Pancreas (tissue), 10 donors: Measurements from ENCODE around the gene ZNF653. TPM values are rescaled to one million over a fixed set of nuclear protein-coding genes. Genes with fewer than 3 reads are reported as not detected.

Experiments used
- ATAC-seq, 4 donors: fragments of 200-7000 bp; cut with Tn5 transposase; one replicate each; pipeline versions ENCODE4 v1.8.0 to v1.9.1; 2020; ENCODE audit warnings: mild to moderate bottlenecking in 4 of 4, moderate library complexity in 4 of 4
- DNase-seq, 6 donors: peaks; one replicate each; pipeline ENCODE4 v3.0.0-alpha.2; 2020
- FAIRE-seq: peaks from 2 replicates; lab custom pipeline; 2012; peaks lifted over from hg19 to GRCh38; lab: Jason Lieb, UNC
- H3K27ac ChIP-seq, 4 donors: fragments of 200-600 bp; sonication (generic); 1 replicate in 3 of 4; 2 replicates in 1 of 4; pipeline versions ENCODE4 v1.5.0 to v1.8.0; 2020
- H3K27me3 ChIP-seq, 4 donors: fragments of 200-600 bp; one replicate each; pipeline ENCODE4 v1.8.0; 2021
- H3K36me3 ChIP-seq, 3 donors: fragments of 200-600 bp; sonication (generic) in 1 of 3; one replicate each; pipeline versions ENCODE4 v1.5.0 to v1.8.0; 2020 to 2021
- H3K4me1 ChIP-seq, 3 donors: fragments of 200-600 bp; one replicate each; pipeline ENCODE4 v1.8.0; 2021
- H3K4me3 ChIP-seq, 4 donors: fragments of 200-600 bp; sonication (generic) in 2 of 4; one replicate each; pipeline versions ENCODE4 v1.5.0 to v1.8.0; 2020 to 2021
- H3K9me3 ChIP-seq, 4 donors: fragments of 200-600 bp; one replicate each; pipeline ENCODE4 v1.8.0; 2021
- WGBS, 2 donors: extraction: QIAGEN DNeasy Blood & Tissue Kit; methylation state at CpG; one replicate each; pipeline ENCODE4 v1.1.7; 2013; 5-methylcytosine and 5-hydroxymethylcytosine counted together
- intact Hi-C, 3 donors: fragments of 100-400 bp; cut with DNase I; formaldehyde crosslinking; loops; one replicate each; pipeline versions ENCODE4 v1.11.1 to v1.14.2; 2022
- polyA plus RNA-seq, 2 donors: library from polyadenylated mRNA; stranded (reverse); fragments of 200-250 nt; gene quantifications; one replicate each; pipeline ENCODE4 v1.2.3, GENCODE V29; 2013
- total RNA-seq, 6 donors: library from RNA; stranded (reverse); fragmentation: NEBNext Ultra II Directional in 4 of 6; extraction: Animal tissue kit (Norgen Biotek cat#: 25700) in 4 of 6; gene quantifications; one replicate each; pipeline versions ENCODE4 v1.2.1 to v1.2.4, GENCODE V29; 2021 to 2023
- TF ChIP-seq, protein P1 (sequence below), 4 donors: fragments of 200-600 bp; sonication (generic) in 3 of 4; IDR thresholded peaks; one replicate each; pipeline versions ENCODE4 v1.5.0 to v1.8.0; 2021; ENCODE audit warnings: antibody characterized with exemption in 4 of 4
- donor health status: healthy with polysubstance abuse.
- donor health status: DM: no; HTN: no; CAD: no; lungs with moderate emphysema.
- donor health status: DM: no; HTN: no; CAD: no.
- donor health status: control.
- donor health status: control.
- donor health status: Bipolar disorder and iron deficiency.
- donor health status: DM: yes; HTN: yes; CAD: no.
- donor health status: DM: no; HTN: no; CAD: no.
- donor health status: DM: no; HTN: no; CAD: no.
- donor health status: DM: yes; HTN: yes; CAD: no.

The ZNF653 gene
- total and polyA plus RNA-seq, 8 donors: 4.5 to 25.6 (median 6.0) TPM

DNA sequence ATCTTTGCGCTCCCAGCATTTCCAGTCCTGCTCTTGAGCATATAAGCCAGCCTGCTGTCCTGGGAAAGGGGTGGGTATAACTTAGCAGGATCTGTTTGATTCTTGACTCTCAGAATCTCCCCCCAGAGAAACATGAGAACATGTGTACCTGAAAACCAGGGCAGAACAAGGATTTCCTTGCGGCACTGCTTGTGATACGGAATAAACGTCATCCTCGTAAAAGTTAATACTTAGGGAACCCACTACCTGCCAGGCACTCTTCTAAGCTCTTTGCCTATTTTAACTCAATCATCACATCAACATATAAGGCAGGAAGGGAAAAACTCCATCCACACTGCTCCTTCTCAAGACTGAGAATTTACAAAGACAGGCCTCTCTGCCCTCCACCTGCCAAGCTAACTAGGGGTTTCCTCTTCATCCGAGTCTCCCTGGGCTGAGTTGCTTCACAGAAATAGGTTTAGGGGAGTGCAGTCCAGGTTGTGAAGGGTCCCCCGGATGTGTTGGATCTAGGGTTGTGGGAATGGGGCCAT, 1.1 kb downstream of the ZNF653 start:
- Histone ChIP-seq H3K4me1 (no peaks in the 10 kb centered on the region), H3K27ac (peak overlapping the region; percentile 91 to 99 (median 96)), H3K27me3 (no peaks in the 10 kb centered on the region), H3K36me3 (no peaks in the 10 kb centered on the region), H3K9me3 (no peaks in the 10 kb centered on the region), H3K4me3 (peak overlapping the region; percentile 73 to 99 (median 98))
- WGBS, 2 donors: 40 to 41% methylated on average over 7 of the region's 7 CpGs
- DNase-seq (no peak), ATAC-seq (no peak), FAIRE-seq (no peak)
- intact Hi-C loops: no loop called here
- TF ChIP-seq, protein P1, sequence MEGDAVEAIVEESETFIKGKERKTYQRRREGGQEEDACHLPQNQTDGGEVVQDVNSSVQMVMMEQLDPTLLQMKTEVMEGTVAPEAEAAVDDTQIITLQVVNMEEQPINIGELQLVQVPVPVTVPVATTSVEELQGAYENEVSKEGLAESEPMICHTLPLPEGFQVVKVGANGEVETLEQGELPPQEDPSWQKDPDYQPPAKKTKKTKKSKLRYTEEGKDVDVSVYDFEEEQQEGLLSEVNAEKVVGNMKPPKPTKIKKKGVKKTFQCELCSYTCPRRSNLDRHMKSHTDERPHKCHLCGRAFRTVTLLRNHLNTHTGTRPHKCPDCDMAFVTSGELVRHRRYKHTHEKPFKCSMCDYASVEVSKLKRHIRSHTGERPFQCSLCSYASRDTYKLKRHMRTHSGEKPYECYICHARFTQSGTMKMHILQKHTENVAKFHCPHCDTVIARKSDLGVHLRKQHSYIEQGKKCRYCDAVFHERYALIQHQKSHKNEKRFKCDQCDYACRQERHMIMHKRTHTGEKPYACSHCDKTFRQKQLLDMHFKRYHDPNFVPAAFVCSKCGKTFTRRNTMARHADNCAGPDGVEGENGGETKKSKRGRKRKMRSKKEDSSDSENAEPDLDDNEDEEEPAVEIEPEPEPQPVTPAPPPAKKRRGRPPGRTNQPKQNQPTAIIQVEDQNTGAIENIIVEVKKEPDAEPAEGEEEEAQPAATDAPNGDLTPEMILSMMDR (IDR thresholded peaks at IDR 0.05): no peak

GRCh38 chr19:11499890-11500420, 5.7 kb downstream of the ZNF653 start:
- H3K9me3 ChIP-seq: no peaks in the 10 kb centered on the region
- FAIRE-seq (no peak), ATAC-seq (no peak), DNase-seq (peak in 1 of 6 donors; percentile 9)
- intact Hi-C loops: loop anchor here in 1 of 3 donors (10.0 kb wide), 1 partner anchor 75 kb away; the partner anchor contains the start of gene ACP5
- no peak overlapping the region for H3K27ac ChIP-seq
- TF ChIP-seq, protein P1 (IDR thresholded peaks at IDR 0.05): no peak
- H3K36me3 ChIP-seq: no peaks in the 10 kb centered on the region
- H3K4me1 ChIP-seq: no peaks in the 10 kb centered on the region
- no peak overlapping the region for H3K4me3 ChIP-seq
- 56 to 62% methylated on average over 7 of the region's 7 CpGs for WGBS, 2 donors
- H3K27me3 ChIP-seq: no peaks in the 10 kb centered on the region

DNA sequence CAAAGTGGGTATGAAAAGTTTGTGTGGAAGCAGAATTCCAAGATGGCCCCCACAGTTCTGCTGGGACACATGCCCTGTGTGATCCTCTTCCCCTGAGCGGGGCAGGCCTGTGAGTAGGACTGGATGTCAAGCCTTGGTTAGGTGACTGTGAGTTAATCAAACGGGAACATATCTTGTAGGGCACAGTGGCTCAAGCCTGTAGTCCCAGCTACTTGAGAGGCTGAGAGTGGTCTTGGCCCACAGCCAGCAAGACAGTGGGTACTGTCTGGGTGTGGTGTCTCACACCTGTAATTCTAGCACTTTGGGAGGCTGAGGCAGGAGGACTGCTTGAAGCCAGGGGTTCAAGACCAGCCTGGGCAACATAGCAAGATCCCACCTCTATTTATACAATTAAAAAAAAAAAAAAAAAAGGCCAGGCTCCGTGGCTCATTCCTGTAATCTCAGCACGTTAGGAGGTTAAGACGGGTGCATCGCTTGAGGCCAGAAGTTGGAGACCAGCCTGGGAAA, 6.4 kb downstream of the ZNF653 start:
- TF ChIP-seq, protein P1 (IDR thresholded peaks at IDR 0.05): no peak
- no peak overlapping the region for H3K4me3 ChIP-seq
- no peaks in the 10 kb centered on the region for H3K4me1 ChIP-seq
- no peak overlapping the region for H3K27ac ChIP-seq
- intact Hi-C loops: loop anchor here in 1 of 3 donors (10.0 kb wide), 1 partner anchor 76 kb away; the partner anchor contains the start of gene ACP5
- H3K9me3 ChIP-seq: no peaks in the 10 kb centered on the region
- no peak for DNase-seq
- no peak for ATAC-seq
- 91 to 95% methylated on average over 6 of the region's 6 CpGs for whole genome bisulfite sequencing, 2 donors
- H3K27me3 ChIP-seq: no peaks in the 10 kb centered on the region
- FAIRE-seq: no peak
- H3K36me3 ChIP-seq: no peaks in the 10 kb centered on the region

GRCh38 chr19:11496391-11497163, 9.1 kb downstream of the ZNF653 start:
- FAIRE-seq (no peak), DNase-seq (peak in 5 of 6 donors; percentile 33 to 80 (median 66)), ATAC-seq (peak; percentile 53 to 86 (median 74))
- Histone ChIP-seq H3K9me3 (no peaks in the 10 kb centered on the region), H3K27ac (no peak overlapping the region), H3K27me3 (no peaks in the 10 kb centered on the region), H3K4me1 (no peaks in the 10 kb centered on the region), H3K4me3 (no peak overlapping the region), H3K36me3 (no peaks in the 10 kb centered on the region)
- 72 to 73% methylated on average over 16 to 17 of the region's 17 CpGs for WGBS, 2 donors
- TF ChIP-seq, protein P1 (IDR thresholded peaks at IDR 0.05): peak; percentile 9 to 39 (median 23)
- intact Hi-C loops: loop anchor here in 1 of 3 donors (10.0 kb wide), 1 partner anchor 78 kb away; the partner anchor contains the start of gene ACP5
